NT2/D1 (cell line): ENCODE data around the gene ZMAT5.

Experiments
- SUZ12 ChIP-seq: IDR thresholded peaks from 2 replicates; pipeline ENCODE4 v1.6.1; 2011; ENCODE audit not compliant: insufficient read length, insufficient read depth; ENCODE audit errors: extremely low read depth
- YY1 ChIP-seq: IDR thresholded peaks from 2 replicates; pipeline ENCODE4 v1.6.1; 2011; ENCODE audit not compliant: insufficient read length, insufficient read depth
- ZNF274 ChIP-seq: IDR thresholded peaks from 2 replicates; pipeline ENCODE4 v1.6.1; 2011; ENCODE audit warnings: mild to moderate bottlenecking, low read depth, low read length

- TF ChIP-seq SUZ12: no peak
- no peak for TF ChIP-seq ZNF274
- TF ChIP-seq YY1: no peak
Measured at GRCh38 chr22:29717789-29718188, 49.0 kb downstream of the ZMAT5 start.
